HL-60 (cell line): ENCODE data around the gene CRABP2.

Experiments
- CTCF ChIP-seq: IDR thresholded peaks from one replicate; pipeline ENCODE4 v1.5.1; 2011; ENCODE audit warnings: low read length, control low read depth, inconsistent platforms; ENCODE audit not compliant: insufficient read depth
- POLR2AphosphoS5 ChIP-seq: IDR thresholded peaks from 2 replicates; pipeline ENCODE4 v1.6.1; 2012; ENCODE audit warnings: low read depth
- SPI1 ChIP-seq: IDR thresholded peaks from 2 replicates; pipeline ENCODE4 v1.6.1; 2012; ENCODE audit warnings: low read depth, mild to moderate bottlenecking, borderline replicate concordance
- TF ChIP-seq, protein P1 (sequence below): IDR thresholded peaks from 2 replicates; pipeline ENCODE4 v1.6.1; 2012; ENCODE audit warnings: low read depth; ENCODE audit not compliant: insufficient replicate concordance

DNA sequence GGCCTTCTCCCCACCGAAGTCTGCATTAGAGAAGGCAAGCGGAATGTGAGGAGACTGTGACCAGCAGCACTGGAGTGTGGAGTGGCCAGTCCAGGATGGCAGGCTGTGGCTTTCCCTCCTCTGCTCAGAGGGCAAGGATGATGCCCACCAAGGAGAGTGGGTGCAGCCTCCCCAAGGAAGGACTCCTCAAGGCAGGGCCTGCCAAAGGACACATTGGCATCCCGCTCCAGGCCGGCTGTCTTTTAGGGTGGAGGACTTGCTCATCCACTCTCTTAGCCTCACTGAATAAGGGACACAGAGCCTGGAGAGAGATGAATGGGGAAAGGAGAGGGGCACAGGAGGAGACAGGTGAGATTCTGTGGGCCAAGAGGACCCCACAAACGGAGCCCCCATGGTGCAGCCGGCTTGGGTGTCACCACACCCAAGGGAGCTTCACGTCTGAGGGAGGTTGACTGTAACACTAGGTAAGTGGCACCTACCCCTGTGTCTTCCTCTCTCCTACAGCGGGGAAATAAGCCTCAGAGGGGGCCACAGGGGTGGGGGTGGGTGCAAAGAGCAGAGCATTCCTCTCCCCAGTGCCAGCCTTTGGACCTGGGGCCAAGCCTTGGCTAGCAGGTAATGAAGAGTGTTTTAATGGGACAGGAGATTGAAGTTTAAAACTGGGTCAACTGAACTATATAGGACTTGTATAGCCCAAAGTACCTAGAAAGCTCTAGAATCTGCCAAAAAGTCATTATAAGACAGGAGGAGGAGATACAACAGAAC is 24.0 kb downstream of the CRABP2 start:
- TF ChIP-seq CTCF (no peak), SPI1 (no peak), POLR2AphosphoS5 (no peak)
- TF ChIP-seq, protein P1, sequence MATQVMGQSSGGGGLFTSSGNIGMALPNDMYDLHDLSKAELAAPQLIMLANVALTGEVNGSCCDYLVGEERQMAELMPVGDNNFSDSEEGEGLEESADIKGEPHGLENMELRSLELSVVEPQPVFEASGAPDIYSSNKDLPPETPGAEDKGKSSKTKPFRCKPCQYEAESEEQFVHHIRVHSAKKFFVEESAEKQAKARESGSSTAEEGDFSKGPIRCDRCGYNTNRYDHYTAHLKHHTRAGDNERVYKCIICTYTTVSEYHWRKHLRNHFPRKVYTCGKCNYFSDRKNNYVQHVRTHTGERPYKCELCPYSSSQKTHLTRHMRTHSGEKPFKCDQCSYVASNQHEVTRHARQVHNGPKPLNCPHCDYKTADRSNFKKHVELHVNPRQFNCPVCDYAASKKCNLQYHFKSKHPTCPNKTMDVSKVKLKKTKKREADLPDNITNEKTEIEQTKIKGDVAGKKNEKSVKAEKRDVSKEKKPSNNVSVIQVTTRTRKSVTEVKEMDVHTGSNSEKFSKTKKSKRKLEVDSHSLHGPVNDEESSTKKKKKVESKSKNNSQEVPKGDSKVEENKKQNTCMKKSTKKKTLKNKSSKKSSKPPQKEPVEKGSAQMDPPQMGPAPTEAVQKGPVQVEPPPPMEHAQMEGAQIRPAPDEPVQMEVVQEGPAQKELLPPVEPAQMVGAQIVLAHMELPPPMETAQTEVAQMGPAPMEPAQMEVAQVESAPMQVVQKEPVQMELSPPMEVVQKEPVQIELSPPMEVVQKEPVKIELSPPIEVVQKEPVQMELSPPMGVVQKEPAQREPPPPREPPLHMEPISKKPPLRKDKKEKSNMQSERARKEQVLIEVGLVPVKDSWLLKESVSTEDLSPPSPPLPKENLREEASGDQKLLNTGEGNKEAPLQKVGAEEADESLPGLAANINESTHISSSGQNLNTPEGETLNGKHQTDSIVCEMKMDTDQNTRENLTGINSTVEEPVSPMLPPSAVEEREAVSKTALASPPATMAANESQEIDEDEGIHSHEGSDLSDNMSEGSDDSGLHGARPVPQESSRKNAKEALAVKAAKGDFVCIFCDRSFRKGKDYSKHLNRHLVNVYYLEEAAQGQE: no peak
